ENCODE results near the gene SLC15A4.

GRCh38 chr12:128804762-128805161, 19.0 kb downstream of the SLC15A4 start:
- no peak for TF ChIP-seq CTCF (IDR thresholded peaks at IDR 0.05)
- no peak for TF ChIP-seq EP300 (IDR thresholded peaks at IDR 0.05)
